IMR-90 (cell line): Measurements from ENCODE around the gene KCNK10. TPM values are rescaled to one million over a fixed set of nuclear protein-coding genes. Genes with fewer than 3 reads are reported as not detected.

Experiments
- ATAC-seq: fragments of 200-7000 bp; cut with Tn5 transposase; 2 replicates; pipeline ENCODE4 v1.9.1; 2020; ENCODE audit warnings: low read depth, mild to moderate bottlenecking, moderate library complexity
- BruUV-seq: library from RNA; stranded (reverse); fragments of 400-500 nt; replicated peaks from 2 replicates; lab custom pipeline; 2021; lab: Mats Ljungman, UMichigan
- CTCF ChIA-PET: fragments of 300-600 bp; formaldehyde crosslinking; extraction: SDS; loops from one replicate; lab custom pipeline; 2021; ENCODE audit warnings: antibody characterized with exemption; lab: Yijun Ruan, JAX
- POLR2A ChIA-PET: fragments of 300-600 bp; sonication (Branson Sonifier 250); formaldehyde crosslinking; loops from one replicate; lab custom pipeline; 2022; ENCODE audit warnings: antibody characterized with exemption; ENCODE audit not compliant: unreplicated experiment; lab: Charles Lee
- DNase-seq: peaks from one replicate; pipeline ENCODE4 v3.0.0; 2013
- H2AFZ ChIP-seq: replicated peaks from 2 replicates; pipeline ENCODE3; 2013; ENCODE audit warnings: low read length, mild to moderate bottlenecking; ENCODE audit not compliant: poor library complexity
- H2AK5ac ChIP-seq: 2 replicates; pipeline ENCODE4 v1.6.1; 2013; ENCODE audit warnings: low read depth, low read length, inconsistent platforms
- H2AK9ac ChIP-seq: replicated peaks from 2 replicates; pipeline ENCODE3; 2013; ENCODE audit warnings: mild to moderate bottlenecking, low read depth, low read length, moderate library complexity; ENCODE audit not compliant: poor library complexity
- H2BK120ac ChIP-seq: 2 replicates; pipeline ENCODE4 v1.6.1; 2013; ENCODE audit warnings: low read depth, low read length, inconsistent platforms
- H2BK15ac ChIP-seq: 3 replicates; pipeline ENCODE4 v1.6.1; 2013; ENCODE audit warnings: low read depth, low read length, inconsistent platforms
- H2BK20ac ChIP-seq: 2 replicates; pipeline ENCODE4 v1.6.1; 2013; ENCODE audit warnings: low read depth, mild to moderate bottlenecking, inconsistent platforms, low read length, moderate library complexity
- H2BK5ac ChIP-seq: 2 replicates; pipeline ENCODE4 v1.6.1; 2013; ENCODE audit warnings: mild to moderate bottlenecking, low read depth, low read length, inconsistent platforms; ENCODE audit not compliant: poor library complexity, severe bottlenecking
- H3K14ac ChIP-seq: replicated peaks from 2 replicates; pipeline ENCODE4 v1.6.1; 2013; ENCODE audit warnings: low read depth, low read length, inconsistent platforms
- H3K18ac ChIP-seq: 2 replicates; pipeline ENCODE4 v1.6.1; 2013; ENCODE audit warnings: low read depth, low read length, control low read depth
- H3K23ac ChIP-seq: 2 replicates; pipeline ENCODE4 v1.6.1; 2013; ENCODE audit warnings: low read depth, low read length, inconsistent platforms
- H3K27ac ChIP-seq: 2 replicates; pipeline ENCODE4 v1.5.1; 2013; ENCODE audit warnings: mild to moderate bottlenecking, control low read depth, low read length; ENCODE audit not compliant: insufficient read depth
- H3K27me3 ChIP-seq: 2 replicates; pipeline ENCODE4 v1.6.1; 2013; ENCODE audit warnings: low read length; ENCODE audit not compliant: control insufficient read depth, insufficient read depth
- H3K36me3 ChIP-seq: 2 replicates; pipeline ENCODE4 v1.6.1; 2013; ENCODE audit warnings: low read length, mixed read lengths; ENCODE audit not compliant: control insufficient read depth, insufficient read depth
- H3K4ac ChIP-seq: 2 replicates; pipeline ENCODE4 v1.6.1; 2013; ENCODE audit warnings: low read depth, low read length, inconsistent platforms
- H3K4me1 ChIP-seq: 2 replicates; pipeline ENCODE4 v1.6.1; 2013; ENCODE audit warnings: low read length, mixed read lengths; ENCODE audit not compliant: control insufficient read depth, insufficient read depth
- H3K4me2 ChIP-seq: 2 replicates; pipeline ENCODE4 v1.6.1; 2013; ENCODE audit warnings: low read depth, mild to moderate bottlenecking, control low read depth, low read length, moderate library complexity
- H3K4me3 ChIP-seq: 2 replicates; pipeline ENCODE4 v1.5.1; 2013; ENCODE audit warnings: low read depth, mild to moderate bottlenecking, control low read depth, low read length, moderate library complexity; ENCODE audit not compliant: insufficient read depth
- H3K56ac ChIP-seq: 2 replicates; pipeline ENCODE4 v1.6.1; 2013; ENCODE audit warnings: low read length, inconsistent platforms; ENCODE audit not compliant: insufficient read depth; ENCODE audit errors: extremely low read depth
- H3K79me1 ChIP-seq, 2 experiments: 2 replicates each; pipeline ENCODE4 v1.6.1; 2013; ENCODE audit warnings: low read length in 2 of 2, inconsistent platforms in 1 of 2, low read depth in 1 of 2
- H3K9ac ChIP-seq: 2 replicates; pipeline ENCODE4 v1.6.1; 2013; ENCODE audit warnings: low read depth, low read length, control low read depth
- H3K9me1 ChIP-seq: 2 replicates; pipeline ENCODE4 v1.6.1; 2013; ENCODE audit warnings: low read length, inconsistent platforms; ENCODE audit not compliant: insufficient read depth
- H3K9me3 ChIP-seq: 2 replicates; pipeline ENCODE4 v1.6.1; 2013; ENCODE audit warnings: low read length; ENCODE audit not compliant: control insufficient read depth, insufficient read depth
- H4K20me1 ChIP-seq: 2 replicates; pipeline ENCODE4 v1.6.1; 2013; ENCODE audit warnings: low read length, inconsistent platforms; ENCODE audit not compliant: insufficient read depth
- H4K5ac ChIP-seq: 2 replicates; pipeline ENCODE4 v1.6.1; 2013; ENCODE audit warnings: mild to moderate bottlenecking, low read depth, low read length, control low read depth
- H4K8ac ChIP-seq, 2 experiments: 2 replicates each; pipeline ENCODE4 v1.6.1; 2013; ENCODE audit warnings: low read depth in 2 of 2, low read length in 2 of 2, control low read depth in 1 of 2, inconsistent platforms in 1 of 2
- H4K91ac ChIP-seq: 2 replicates; pipeline ENCODE4 v1.6.1; 2013; ENCODE audit warnings: low read depth, low read length, inconsistent platforms; ENCODE audit not compliant: insufficient read depth
- BHLHE40 ChIP-seq: fragments of 150-350 bp; IDR thresholded peaks from 2 replicates; pipeline ENCODE4 v1.6.1; 2016; ENCODE audit warnings: mild to moderate bottlenecking, low read depth, low read length
- CEBPB ChIP-seq: IDR thresholded peaks from 2 replicates; pipeline ENCODE4 v1.6.1; 2012; ENCODE audit warnings: low read depth, low read length, improper control_type of control experiment
- FOS ChIP-seq: fragments of 150-350 bp; IDR thresholded peaks from 2 replicates; pipeline ENCODE4 v1.6.1; 2016; ENCODE audit warnings: low read depth, low read length
- MAZ ChIP-seq: IDR thresholded peaks from 2 replicates; pipeline ENCODE4 v1.6.1; 2012; ENCODE audit warnings: low read depth, mild to moderate bottlenecking, low read length, improper control_type of control experiment, moderate library complexity, borderline replicate concordance
- MXI1 ChIP-seq: IDR thresholded peaks from 2 replicates; pipeline ENCODE4 v1.6.1; 2012; ENCODE audit warnings: low read depth, mild to moderate bottlenecking, low read length, moderate library complexity, borderline replicate concordance
- NFE2L2 ChIP-seq: fragments of 150-350 bp; IDR thresholded peaks from 2 replicates; pipeline ENCODE4 v1.6.1; 2016; ENCODE audit warnings: low read depth, mild to moderate bottlenecking, low read length
- POLR2A ChIP-seq: IDR thresholded peaks from 2 replicates; pipeline ENCODE4 v1.6.1; 2012; ENCODE audit warnings: mild to moderate bottlenecking, low read depth, low read length
- RFX5 ChIP-seq: IDR thresholded peaks from 2 replicates; pipeline ENCODE4 v1.8.0; 2012; ENCODE audit warnings: low read depth, mild to moderate bottlenecking, low read length, moderate library complexity
- SMC3 ChIP-seq: fragments of 150-350 bp; IDR thresholded peaks from 2 replicates; pipeline ENCODE4 v1.6.1; 2016; ENCODE audit warnings: low read depth, mild to moderate bottlenecking, antibody characterized with exemption, low read length, moderate library complexity
- USF2 ChIP-seq: fragments of 150-350 bp; IDR thresholded peaks from 2 replicates; pipeline ENCODE4 v1.6.1; 2017; ENCODE audit warnings: mild to moderate bottlenecking, antibody characterized with exemption, low read length, low read depth
- WGBS, 2 experiments: methylation state at CpG; one replicate each; pipeline versions ENCODE4 v1.1.5 to v1.1.7; 2013; ENCODE audit warnings: missing lambda C conversion rate in 2 of 2; ENCODE audit not compliant: insufficient read length in 1 of 2; ENCODE audit errors: extremely low coverage in 2 of 2; 5-methylcytosine and 5-hydroxymethylcytosine counted together
- dilution Hi-C: fragments of 300-500 bp; cut with HindIII; formaldehyde crosslinking; loops from one replicate; pipeline ENCODE4 v1.14.3; 2018; ENCODE audit warnings: low sequenced_read_pairs; ENCODE audit not compliant: unreplicated experiment
- in situ Hi-C: fragments of 300-500 bp; cut with MboI; formaldehyde crosslinking; loops from 3 replicates; pipeline ENCODE4 v1.14.3; 2019; ENCODE audit warnings: low sequenced_read_pairs, inconsistent platforms, mixed read lengths
- intact Hi-C: fragments of 100-400 bp; cut with micrococcal nuclease; formaldehyde crosslinking; loops from 2 replicates; pipeline ENCODE4 v1.10.0; 2022
- polyA plus RNA-seq, 3 experiments: library from polyadenylated mRNA; depleted of rRNA; stranded (reverse); fragments of >200 nt; gene quantifications; 2 replicates each; pipeline ENCODE4 v1.2.3, GENCODE V29; 2012; ENCODE audit warnings: low replicate concordance in 1 of 3
- total RNA-seq: library from RNA; depleted of rRNA; stranded (reverse); fragments of >200 nt; gene quantifications from 2 replicates; pipeline ENCODE4 v1.2.3, GENCODE V29; 2012

The KCNK10 gene
- total and polyA plus RNA-seq, 2 of the 4 experiments (the other 2 are of a cell fraction) = not detected

DNA sequence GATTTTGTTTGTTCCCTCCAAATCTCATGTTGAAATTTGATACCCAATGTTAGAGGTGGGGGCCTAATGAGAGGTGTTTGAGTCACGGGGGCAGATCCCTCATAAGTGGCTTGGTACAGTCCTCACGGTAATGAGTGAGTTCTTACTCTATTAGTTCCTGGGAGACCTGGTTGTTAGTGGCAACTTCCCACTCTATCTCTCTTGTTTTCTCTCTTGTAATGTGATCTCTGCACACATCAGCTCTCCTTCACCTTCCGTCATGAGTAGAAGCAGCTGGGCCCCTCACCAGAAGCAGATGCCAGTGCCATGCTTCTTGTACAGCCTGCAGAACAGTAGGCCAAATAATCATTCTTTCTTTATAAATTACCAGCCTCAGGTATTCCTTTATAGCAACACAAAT lies 29.6 kb upstream of the KCNK10 start:
- no peak for TF ChIP-seq FOS
- no peak for TF ChIP-seq NFE2L2
- no peak for TF ChIP-seq CEBPB
- TF ChIP-seq POLR2A = no peak
- TF ChIP-seq MXI1 = no peak
- no peak for TF ChIP-seq USF2
- TF ChIP-seq MAZ = no peak
- no peak for TF ChIP-seq RFX5
- TF ChIP-seq BHLHE40 = no peak
- no peak for TF ChIP-seq SMC3
- no peak for DNase-seq
- intact Hi-C loops = no loop called here
- no peaks in the 10 kb centered on the region for H3K79me1 ChIP-seq
- no peak overlapping the region for H4K8ac ChIP-seq
- H4K5ac ChIP-seq = no peak overlapping the region
- ChIA-PET POLR2A (no interaction called here), CTCF (no interaction called here)
- H3K27me3 ChIP-seq = no peaks in the 10 kb centered on the region
- in situ Hi-C loops = no loop called here
- H3K9me1 ChIP-seq = no peaks in the 10 kb centered on the region
- H2BK20ac ChIP-seq = no peak overlapping the region
- H2BK15ac ChIP-seq = no peak overlapping the region
- H2BK5ac ChIP-seq = no peak overlapping the region
- no peak for ATAC-seq
- no peaks in the 10 kb centered on the region for H4K20me1 ChIP-seq
- dilution Hi-C loops = no loop called here
- 17% methylated on average over 1 of the region's 3 CpGs; no CpG with 5 or more reads in 1 of the 2 experiments for WGBS, 2 experiments
- no peak overlapping the region for H3K9ac ChIP-seq
- no peak overlapping the region for H3K18ac ChIP-seq
- H4K91ac ChIP-seq = no peak overlapping the region
- H3K27ac ChIP-seq = no peak overlapping the region
- H3K4me2 ChIP-seq = no peak overlapping the region
- no peaks in the 10 kb centered on the region for H3K4me1 ChIP-seq
- no peak overlapping the region for H3K23ac ChIP-seq
- no peaks in the 10 kb centered on the region for H3K9me3 ChIP-seq
- no peak overlapping the region for H2AK5ac ChIP-seq
- no peak overlapping the region for H3K14ac ChIP-seq
- no peak overlapping the region for H3K4ac ChIP-seq
- H2BK120ac ChIP-seq = no peak overlapping the region
- no peak overlapping the region for H2AFZ ChIP-seq
- no TSS peak for BruUV-seq
- no peak overlapping the region for H3K56ac ChIP-seq
- no peaks in the 10 kb centered on the region for H3K36me3 ChIP-seq
- no peak overlapping the region for H2AK9ac ChIP-seq
- H3K4me3 ChIP-seq = no peak overlapping the region
